Hepatocyte (in vitro differentiated cells): ENCODE measurements around the gene RIT2. TPM values are rescaled to one million over a fixed set of nuclear protein-coding genes. Genes with fewer than 3 reads are reported as not detected.

Source experiments
- DNase-seq: peaks from one replicate; pipeline ENCODE4 v3.0.0-alpha.2; 2016; ENCODE audit warnings: low spot score
- H2AFZ ChIP-seq: fragments of 200-600 bp; sonication (generic); 2 replicates; pipeline ENCODE4 v1.6.0; 2016; ENCODE audit warnings: antibody characterized with exemption, mild to moderate bottlenecking
- H3K27ac ChIP-seq: fragments of 200-600 bp; sonication (generic); 2 replicates; pipeline ENCODE4 v1.5.1; 2016; ENCODE audit warnings: mild to moderate bottlenecking
- H3K27me3 ChIP-seq: fragments of 200-600 bp; sonication (generic); 2 replicates; pipeline ENCODE4 v1.6.1; 2016
- H3K36me3 ChIP-seq: fragments of 200-600 bp; sonication (generic); replicated peaks from 2 replicates; pipeline ENCODE4 v1.5.1; 2016; ENCODE audit warnings: low read depth; ENCODE audit not compliant: insufficient read depth
- H3K4me1 ChIP-seq: fragments of 200-600 bp; sonication (generic); 2 replicates; pipeline ENCODE4 v1.5.1; 2016; ENCODE audit warnings: mild to moderate bottlenecking, moderate library complexity; ENCODE audit not compliant: insufficient read depth
- H3K4me2 ChIP-seq: fragments of 200-600 bp; sonication (generic); 2 replicates; pipeline ENCODE4 v1.6.0; 2016
- H3K4me3 ChIP-seq: fragments of 200-600 bp; sonication (generic); 2 replicates; pipeline ENCODE4 v1.5.1; 2016; ENCODE audit warnings: mild to moderate bottlenecking
- H3K79me2 ChIP-seq: fragments of 200-600 bp; sonication (generic); 2 replicates; pipeline ENCODE4 v1.6.0; 2017; ENCODE audit warnings: mild to moderate bottlenecking
- H3K9me2 ChIP-seq: fragments of 200-600 bp; sonication (generic); replicated peaks from 2 replicates; pipeline ENCODE4 v1.6.0; 2017; ENCODE audit warnings: mild to moderate bottlenecking; ENCODE audit not compliant: insufficient read depth
- H3K9me3 ChIP-seq: fragments of 200-600 bp; sonication (generic); 2 replicates; pipeline ENCODE4 v1.5.1; 2016; ENCODE audit warnings: low read depth, mild to moderate bottlenecking
- H4K20me1 ChIP-seq: fragments of 200-600 bp; sonication (generic); 2 replicates; pipeline ENCODE4 v1.6.0; 2016; ENCODE audit warnings: mild to moderate bottlenecking; ENCODE audit not compliant: insufficient read depth, poor library complexity, severe bottlenecking
- EZH2 ChIP-seq: fragments of 200-600 bp; sonication (generic); IDR thresholded peaks from 2 replicates; pipeline ENCODE4 v1.6.1; 2016; ENCODE audit warnings: antibody characterized with exemption, mild to moderate bottlenecking, borderline replicate concordance
- EZH2phosphoT487 ChIP-seq: fragments of 200-600 bp; sonication (generic); IDR thresholded peaks from one replicate; pipeline ENCODE4 v1.6.1; 2018; ENCODE audit warnings: antibody characterized with exemption, mild to moderate bottlenecking, low read depth, moderate library complexity; ENCODE audit not compliant: unreplicated experiment, severe bottlenecking
- WGBS: methylation state at CpG from one replicate; pipeline ENCODE4 v1.1.6; 2016; ENCODE audit warnings: low lambda C conversion rate; ENCODE audit errors: missing lambda C conversion rate; 5-methylcytosine and 5-hydroxymethylcytosine counted together
- polyA plus RNA-seq: library from polyadenylated mRNA; unstranded; fragments of >200 nt; fragmentation: Nextera tagmentation; extraction: Ambion mirVana; gene quantifications from 2 replicates; pipeline ENCODE4 v1.2.1, GENCODE V29; 2016
- total RNA-seq: library from RNA; depleted of rRNA; stranded (reverse); fragments of >200 nt; gene quantifications from 2 replicates; pipeline ENCODE4 v1.2.3, GENCODE V29; 2014
- TF ChIP-seq, protein P1 (sequence below): fragments of 200-600 bp; sonication (generic); IDR thresholded peaks from 2 replicates; pipeline ENCODE4 v1.5.1; 2016; ENCODE audit warnings: antibody characterized with exemption, mild to moderate bottlenecking; ENCODE audit not compliant: poor library complexity

The RIT2 gene
- total and polyA plus RNA-seq, 2 experiments from 2014 or later: not detected

- DNase-seq: no peak
- no peaks in the 10 kb centered on the region for H3K27me3 ChIP-seq
- H2AFZ ChIP-seq: no peak overlapping the region
Observed at GRCh38 chr18:43029414-43029813, 86.1 kb downstream of the RIT2 start.

GRCh38 chr18:43022874-43023273 lies 92.6 kb downstream of the RIT2 start:
- Histone ChIP-seq H2AFZ (no peak overlapping the region), H3K4me2 (no peak overlapping the region), H3K36me3 (no peaks in the 10 kb centered on the region), H3K27ac (no peak overlapping the region), H3K27me3 (no peaks in the 10 kb centered on the region), H3K79me2 (no peaks in the 10 kb centered on the region), H4K20me1 (no peaks in the 10 kb centered on the region), H3K9me2 (no peaks in the 10 kb centered on the region), H3K4me1 (no peaks in the 10 kb centered on the region), H3K9me3 (no peaks in the 10 kb centered on the region), H3K4me3 (no peak overlapping the region)
- no peak for DNase-seq
- WGBS: 85% methylated on average over 3 of the region's 3 CpGs
- TF ChIP-seq EZH2 (no peak), EZH2phosphoT487 (no peak)
- TF ChIP-seq, protein P1, sequence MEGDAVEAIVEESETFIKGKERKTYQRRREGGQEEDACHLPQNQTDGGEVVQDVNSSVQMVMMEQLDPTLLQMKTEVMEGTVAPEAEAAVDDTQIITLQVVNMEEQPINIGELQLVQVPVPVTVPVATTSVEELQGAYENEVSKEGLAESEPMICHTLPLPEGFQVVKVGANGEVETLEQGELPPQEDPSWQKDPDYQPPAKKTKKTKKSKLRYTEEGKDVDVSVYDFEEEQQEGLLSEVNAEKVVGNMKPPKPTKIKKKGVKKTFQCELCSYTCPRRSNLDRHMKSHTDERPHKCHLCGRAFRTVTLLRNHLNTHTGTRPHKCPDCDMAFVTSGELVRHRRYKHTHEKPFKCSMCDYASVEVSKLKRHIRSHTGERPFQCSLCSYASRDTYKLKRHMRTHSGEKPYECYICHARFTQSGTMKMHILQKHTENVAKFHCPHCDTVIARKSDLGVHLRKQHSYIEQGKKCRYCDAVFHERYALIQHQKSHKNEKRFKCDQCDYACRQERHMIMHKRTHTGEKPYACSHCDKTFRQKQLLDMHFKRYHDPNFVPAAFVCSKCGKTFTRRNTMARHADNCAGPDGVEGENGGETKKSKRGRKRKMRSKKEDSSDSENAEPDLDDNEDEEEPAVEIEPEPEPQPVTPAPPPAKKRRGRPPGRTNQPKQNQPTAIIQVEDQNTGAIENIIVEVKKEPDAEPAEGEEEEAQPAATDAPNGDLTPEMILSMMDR: no peak

More at GRCh38 chr18:43029414-43029813, 86.1 kb downstream of the RIT2 start:
- no peak overlapping the region for H3K4me3 ChIP-seq
- peaks cover 3% of the 10 kb centered on the region for H3K4me1 ChIP-seq
- no peaks in the 10 kb centered on the region for H3K79me2 ChIP-seq
- H3K9me3 ChIP-seq: no peaks in the 10 kb centered on the region
- no peaks in the 10 kb centered on the region for H3K9me2 ChIP-seq
- no peaks in the 10 kb centered on the region for H4K20me1 ChIP-seq
- H3K27ac ChIP-seq: no peak overlapping the region
- no peak overlapping the region for H3K4me2 ChIP-seq
- TF ChIP-seq, protein P1: no peak
- TF ChIP-seq EZH2phosphoT487 (no peak), EZH2 (no peak)
- no peaks in the 10 kb centered on the region for H3K36me3 ChIP-seq

GRCh38 chr18:43017622-43018021 lies 97.9 kb downstream of the RIT2 start:
- Histone ChIP-seq H3K36me3 (no peaks in the 10 kb centered on the region), H3K9me3 (no peaks in the 10 kb centered on the region), H2AFZ (no peak overlapping the region), H3K9me2 (no peaks in the 10 kb centered on the region), H4K20me1 (no peaks in the 10 kb centered on the region), H3K79me2 (no peaks in the 10 kb centered on the region), H3K4me2 (no peak overlapping the region), H3K4me3 (no peak overlapping the region), H3K4me1 (no peaks in the 10 kb centered on the region), H3K27ac (no peak overlapping the region), H3K27me3 (no peaks in the 10 kb centered on the region)
- WGBS: 63% methylated on average over 1 of the region's 1 CpG
- DNase-seq: no peak
- TF ChIP-seq EZH2phosphoT487 (no peak), EZH2 (no peak)
- TF ChIP-seq, protein P1: no peak

DNA sequence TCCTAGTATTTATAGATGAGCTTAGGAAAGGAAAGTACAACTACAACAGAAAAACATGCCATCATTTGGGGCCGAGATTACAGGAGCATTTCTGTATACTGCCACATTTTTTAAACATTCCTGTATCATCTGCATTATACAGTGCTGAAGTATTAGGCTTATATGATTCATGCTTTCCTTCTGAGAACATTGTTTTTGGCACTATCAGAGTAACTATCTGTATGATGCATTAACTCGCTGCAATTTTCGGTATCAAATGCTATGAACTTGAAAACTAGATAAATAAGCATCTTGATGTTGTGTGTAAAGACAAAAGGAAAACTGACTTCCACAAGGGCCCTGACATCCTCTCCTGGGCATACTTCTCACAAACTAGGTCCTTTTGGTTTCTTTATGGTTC lies 102.0 kb downstream of the RIT2 start:
- Histone ChIP-seq H3K4me1 (no peaks in the 10 kb centered on the region), H3K27ac (no peak overlapping the region), H3K79me2 (no peaks in the 10 kb centered on the region), H3K27me3 (no peaks in the 10 kb centered on the region), H3K4me2 (no peak overlapping the region), H3K9me2 (no peaks in the 10 kb centered on the region), H4K20me1 (no peaks in the 10 kb centered on the region), H3K36me3 (no peaks in the 10 kb centered on the region), H2AFZ (no peak overlapping the region), H3K4me3 (no peak overlapping the region), H3K9me3 (no peaks in the 10 kb centered on the region)
- WGBS: 74% methylated on average over 3 of the region's 3 CpGs
- TF ChIP-seq EZH2: no peak
- TF ChIP-seq EZH2phosphoT487: no peak
- TF ChIP-seq, protein P1: no peak
- DNase-seq: no peak
